Bronchial epithelial cell (primary cell): Measurements from ENCODE around the gene GBA3. TPM values are rescaled to one million over a fixed set of nuclear protein-coding genes. Genes with fewer than 3 reads are reported as not detected.

ENCODE experiments used
- DNase-seq: peaks from one replicate; pipeline ENCODE4 v3.0.0-alpha.2; 2010; ENCODE audit warnings: low read depth
- FAIRE-seq: peaks from 2 replicates; lab custom pipeline; 2011; peaks lifted over from hg19 to GRCh38; lab: Jason Lieb, UNC
- H3K27me3 ChIP-seq: 2 replicates; pipeline ENCODE4 v1.5.1; 2011; ENCODE audit warnings: low read length; ENCODE audit not compliant: control insufficient read depth, insufficient read depth
- H3K36me3 ChIP-seq: 2 replicates; pipeline ENCODE4 v1.5.1; 2011; ENCODE audit warnings: low read length; ENCODE audit not compliant: control insufficient read depth, insufficient read depth
- H3K4me3 ChIP-seq: 2 replicates; pipeline ENCODE4 v1.5.1; 2011; ENCODE audit warnings: mild to moderate bottlenecking, low read depth, low read length, control low read depth
- total RNA-seq: library from RNA; depleted of rRNA; stranded (reverse); fragments of >200 nt; gene quantifications from 2 replicates; pipeline ENCODE4 v1.2.1, GENCODE V29; 2014
- TF ChIP-seq, protein P1 (sequence below): IDR thresholded peaks from 2 replicates; pipeline ENCODE4 v1.5.1; 2011; ENCODE audit warnings: mild to moderate bottlenecking, moderate library complexity, low read length, control low read depth, inconsistent platforms; ENCODE audit not compliant: insufficient read depth, severe bottlenecking

Gene GBA3
- total RNA-seq, 1 donor from 2014 or later: under 0.01 TPM

DNA sequence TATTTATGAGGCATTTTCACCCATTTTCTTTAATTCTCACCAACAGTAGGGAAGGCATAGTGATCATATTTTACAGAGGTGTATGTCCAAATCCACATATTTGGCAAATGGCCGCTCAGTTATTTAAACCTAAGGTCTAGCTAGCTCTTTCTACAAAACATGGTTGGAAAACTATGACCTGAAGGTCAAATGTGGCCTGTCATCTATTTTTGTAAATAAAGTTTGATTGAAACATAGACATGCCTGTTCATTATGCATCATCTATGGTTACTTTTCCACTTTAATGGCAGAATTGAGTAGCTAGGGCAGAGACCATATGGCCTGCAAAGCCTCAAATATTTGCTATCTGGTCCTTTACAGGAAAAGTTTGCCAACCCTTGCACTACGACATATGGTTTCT, 44.2 kb downstream of the GBA3 start:
- FAIRE-seq (no peak), DNase-seq (no peak)
- H3K4me3 ChIP-seq: no peak overlapping the region
- TF ChIP-seq, protein P1, sequence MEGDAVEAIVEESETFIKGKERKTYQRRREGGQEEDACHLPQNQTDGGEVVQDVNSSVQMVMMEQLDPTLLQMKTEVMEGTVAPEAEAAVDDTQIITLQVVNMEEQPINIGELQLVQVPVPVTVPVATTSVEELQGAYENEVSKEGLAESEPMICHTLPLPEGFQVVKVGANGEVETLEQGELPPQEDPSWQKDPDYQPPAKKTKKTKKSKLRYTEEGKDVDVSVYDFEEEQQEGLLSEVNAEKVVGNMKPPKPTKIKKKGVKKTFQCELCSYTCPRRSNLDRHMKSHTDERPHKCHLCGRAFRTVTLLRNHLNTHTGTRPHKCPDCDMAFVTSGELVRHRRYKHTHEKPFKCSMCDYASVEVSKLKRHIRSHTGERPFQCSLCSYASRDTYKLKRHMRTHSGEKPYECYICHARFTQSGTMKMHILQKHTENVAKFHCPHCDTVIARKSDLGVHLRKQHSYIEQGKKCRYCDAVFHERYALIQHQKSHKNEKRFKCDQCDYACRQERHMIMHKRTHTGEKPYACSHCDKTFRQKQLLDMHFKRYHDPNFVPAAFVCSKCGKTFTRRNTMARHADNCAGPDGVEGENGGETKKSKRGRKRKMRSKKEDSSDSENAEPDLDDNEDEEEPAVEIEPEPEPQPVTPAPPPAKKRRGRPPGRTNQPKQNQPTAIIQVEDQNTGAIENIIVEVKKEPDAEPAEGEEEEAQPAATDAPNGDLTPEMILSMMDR: no peak
- no peaks in the 10 kb centered on the region for H3K36me3 ChIP-seq
- H3K27me3 ChIP-seq: no peaks in the 10 kb centered on the region

GRCh38 chr4:22739968-22740367, 47.2 kb downstream of the GBA3 start:
- no peak for DNase-seq
- H3K36me3 ChIP-seq: no peaks in the 10 kb centered on the region
- H3K27me3 ChIP-seq: no peaks in the 10 kb centered on the region
- no peak for FAIRE-seq
- TF ChIP-seq, protein P1: no peak
- no peak overlapping the region for H3K4me3 ChIP-seq

DNA sequence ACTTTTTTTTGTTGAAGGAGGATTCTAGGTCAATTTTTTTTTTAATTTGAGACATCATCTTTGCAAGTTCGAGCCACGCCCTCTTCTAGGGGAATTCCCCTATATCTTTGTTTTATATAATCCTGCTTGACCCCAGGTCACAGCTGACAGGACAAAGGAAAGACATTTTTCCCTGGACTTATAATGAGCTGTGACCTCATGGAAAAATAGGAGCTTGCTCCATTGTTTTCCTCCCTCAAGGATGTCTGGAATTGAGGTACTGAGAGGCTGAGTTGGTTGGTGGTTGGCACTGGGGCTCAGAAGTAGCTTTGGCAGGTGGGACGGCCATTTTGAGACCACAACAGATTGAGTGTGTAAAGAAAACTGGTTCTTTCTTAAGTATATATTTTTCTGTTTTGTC, 49.0 kb downstream of the GBA3 start:
- TF ChIP-seq, protein P1: no peak
- DNase-seq (no peak), FAIRE-seq (no peak)
- Histone ChIP-seq H3K27me3 (no peaks in the 10 kb centered on the region), H3K36me3 (no peaks in the 10 kb centered on the region), H3K4me3 (no peak overlapping the region)

- no peak overlapping the region for H3K4me3 ChIP-seq
- TF ChIP-seq, protein P1: no peak
- no peaks in the 10 kb centered on the region for H3K27me3 ChIP-seq
- no peak for FAIRE-seq
- no peak for DNase-seq
- no peaks in the 10 kb centered on the region for H3K36me3 ChIP-seq
These were observed 50.6 kb downstream of the GBA3 start for GRCh38 chr4:22743290-22743689.

DNA sequence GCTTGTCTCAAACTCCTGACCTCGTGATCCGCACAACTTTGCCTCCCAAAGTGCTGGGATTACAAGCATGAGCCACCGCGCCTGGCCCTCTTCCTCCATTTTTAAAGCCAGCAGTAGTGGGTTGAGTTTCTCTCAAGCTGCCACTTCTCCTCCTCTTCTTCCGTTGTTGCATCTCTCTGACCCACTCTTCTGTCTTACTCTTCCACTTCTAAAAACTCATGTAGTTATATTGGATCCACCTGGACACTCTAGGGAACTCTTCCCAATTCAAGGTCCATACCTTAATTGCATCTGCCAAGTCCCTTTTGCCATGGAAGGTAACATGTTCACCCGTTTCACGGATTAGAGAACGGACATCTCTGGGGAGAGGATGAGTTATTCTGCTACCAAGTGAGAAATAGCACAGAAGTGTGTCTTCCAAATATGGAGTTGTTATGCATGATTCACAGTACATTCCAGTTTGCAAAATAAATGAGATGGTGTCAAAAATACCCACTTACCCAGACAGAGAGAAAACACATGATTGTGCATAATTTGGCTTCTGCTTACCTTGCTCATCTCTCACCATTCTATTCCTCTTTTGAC, 51.8 kb downstream of the GBA3 start:
- no peak for FAIRE-seq
- Histone ChIP-seq H3K4me3 (no peak overlapping the region), H3K36me3 (no peaks in the 10 kb centered on the region), H3K27me3 (no peaks in the 10 kb centered on the region)
- TF ChIP-seq, protein P1: no peak
- no peak for DNase-seq

- Histone ChIP-seq H3K27me3 (no peaks in the 10 kb centered on the region), H3K36me3 (no peaks in the 10 kb centered on the region), H3K4me3 (no peak overlapping the region)
- FAIRE-seq (no peak), DNase-seq (no peak)
- TF ChIP-seq, protein P1: no peak
These were observed 52.5 kb downstream of the GBA3 start for GRCh38 chr4:22745234-22745633.
